GM23248 (cell line): Measurements from ENCODE around the gene TEX51. TPM values are rescaled to one million over a fixed set of nuclear protein-coding genes. Genes with fewer than 3 reads are reported as not detected.

ENCODE experiments used
- DNase-seq: peaks from one replicate; pipeline ENCODE4 v3.0.0-alpha.2; 2015
- H2AFZ ChIP-seq: fragments of 200-600 bp; sonication (generic); 2 replicates; pipeline ENCODE4 v1.6.1; 2016; ENCODE audit warnings: antibody characterized with exemption
- H3F3A ChIP-seq: fragments of 200-600 bp; sonication (generic); 2 replicates; pipeline ENCODE4 v1.6.1; 2016; ENCODE audit warnings: mild to moderate bottlenecking, antibody characterized with exemption, mixed run types; ENCODE audit not compliant: insufficient read depth
- H3K27ac ChIP-seq: fragments of 200-600 bp; sonication (generic); 2 replicates; pipeline ENCODE4 v1.5.1; 2016; ENCODE audit warnings: mild to moderate bottlenecking
- H3K27me3 ChIP-seq: fragments of 200-600 bp; sonication (generic); replicated peaks from 2 replicates; pipeline ENCODE4 v1.6.1; 2016; ENCODE audit warnings: mild to moderate bottlenecking; ENCODE audit not compliant: insufficient read depth
- H3K36me3 ChIP-seq: fragments of 200-600 bp; sonication (generic); 2 replicates; pipeline ENCODE4 v1.6.1; 2016; ENCODE audit warnings: low read depth, mild to moderate bottlenecking
- H3K4me1 ChIP-seq: fragments of 200-600 bp; sonication (generic); 2 replicates; pipeline ENCODE4 v1.6.1; 2016; ENCODE audit warnings: mild to moderate bottlenecking; ENCODE audit not compliant: insufficient read depth
- H3K4me2 ChIP-seq: fragments of 200-600 bp; sonication (generic); one replicate; pipeline ENCODE4 v1.6.1; 2016; ENCODE audit warnings: mild to moderate bottlenecking; ENCODE audit not compliant: unreplicated experiment
- H3K4me3 ChIP-seq: fragments of 200-600 bp; sonication (generic); 2 replicates; pipeline ENCODE4 v1.5.1; 2016; ENCODE audit warnings: mild to moderate bottlenecking
- H3K79me2 ChIP-seq: fragments of 200-600 bp; sonication (generic); 2 replicates; pipeline ENCODE4 v1.6.1; 2016; ENCODE audit warnings: mild to moderate bottlenecking; ENCODE audit not compliant: insufficient read depth
- H3K9ac ChIP-seq: fragments of 200-600 bp; sonication (generic); 2 replicates; pipeline ENCODE4 v1.6.1; 2016; ENCODE audit warnings: mild to moderate bottlenecking
- H3K9me2 ChIP-seq: fragments of 200-600 bp; sonication (generic); 2 replicates; pipeline ENCODE4 v1.6.1; 2016; ENCODE audit warnings: mixed run types, mild to moderate bottlenecking, moderate library complexity; ENCODE audit not compliant: insufficient read depth
- H3K9me3 ChIP-seq: fragments of 200-600 bp; sonication (generic); one replicate; pipeline ENCODE4 v1.6.1; 2017; ENCODE audit warnings: low read depth
- H4K20me1 ChIP-seq: fragments of 200-600 bp; sonication (generic); 2 replicates; pipeline ENCODE4 v1.6.0; 2016; ENCODE audit not compliant: insufficient read depth
- EZH2 ChIP-seq: fragments of 200-600 bp; sonication (generic); IDR thresholded peaks from 2 replicates; pipeline ENCODE4 v1.6.1; 2018; ENCODE audit warnings: antibody characterized with exemption, mild to moderate bottlenecking; ENCODE audit not compliant: insufficient read depth, poor library complexity, severe bottlenecking
- EZH2phosphoT487 ChIP-seq: fragments of 200-600 bp; sonication (generic); IDR thresholded peaks from 2 replicates; pipeline ENCODE4 v1.6.1; 2018; ENCODE audit warnings: antibody characterized with exemption, moderate library complexity, mild to moderate bottlenecking, low read depth; ENCODE audit not compliant: insufficient read depth
- WGBS, 2 experiments: methylation state at CpG; one replicate each; pipeline ENCODE4 v1.1.6; 2015 to 2017; ENCODE audit warnings: low lambda C conversion rate in 2 of 2, low coverage in 1 of 2; ENCODE audit errors: missing lambda C conversion rate in 2 of 2; 5-methylcytosine and 5-hydroxymethylcytosine counted together
- in situ Hi-C: fragments of 300-500 bp; cut with MboI; formaldehyde crosslinking; loops from 2 replicates; pipeline ENCODE4 v1.15.0; 2020
- polyA plus RNA-seq: library from polyadenylated mRNA; unstranded; fragments of >200 nt; fragmentation: Nextera tagmentation; extraction: Ambion mirVana; gene quantifications from 2 replicates; pipeline ENCODE4 v1.2.1, GENCODE V29; 2016
- total RNA-seq: library from RNA; depleted of rRNA; stranded (reverse); fragments of >200 nt; shearing (Covaris generic); gene quantifications from 2 replicates; pipeline ENCODE4 v1.2.3, GENCODE V29; 2014; rRNA removed

Gene TEX51
- total and polyA plus RNA-seq, 2 experiments from 2014 or later = not detected

DNA sequence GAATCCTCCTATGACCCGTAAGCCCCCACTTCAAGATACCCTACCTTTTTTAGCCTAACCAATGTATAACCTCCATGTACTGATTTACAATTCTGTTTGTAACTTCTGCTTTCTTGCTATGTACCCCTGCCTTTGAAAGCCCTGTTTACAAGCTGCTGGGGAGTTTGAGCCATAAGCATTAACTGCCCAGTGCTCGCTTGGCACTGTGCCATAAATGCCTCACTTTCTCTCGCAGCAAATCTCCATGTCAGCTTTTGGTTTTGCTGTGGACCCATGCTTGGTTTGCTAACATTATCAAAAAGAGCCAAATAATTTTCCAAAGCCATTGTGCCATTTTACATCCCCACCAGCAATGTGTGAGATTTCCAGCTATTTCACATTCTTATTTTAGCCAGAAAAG lies 51.8 kb downstream of the TEX51 start:
- TF ChIP-seq EZH2phosphoT487 = no peak
- TF ChIP-seq EZH2 = no peak
- Histone ChIP-seq H3K4me3 (no peak overlapping the region), H3K79me2 (no peaks in the 10 kb centered on the region), H3K27ac (no peak overlapping the region), H3K9me2 (no peaks in the 10 kb centered on the region), H3K36me3 (no peaks in the 10 kb centered on the region), H2AFZ (no peak overlapping the region), H3K4me2 (no peak overlapping the region), H4K20me1 (no peaks in the 10 kb centered on the region), H3K9ac (no peak overlapping the region), H3F3A (no peaks in the 10 kb centered on the region), H3K4me1 (no peaks in the 10 kb centered on the region), H3K9me3 (no peaks in the 10 kb centered on the region), H3K27me3 (peaks cover 18% of the 10 kb centered on the region)
- DNase-seq = no peak
- in situ Hi-C loops = no loop called here
- 17 to 20% methylated on average over 3 of the region's 3 CpGs for WGBS, 2 experiments

Other genes starting within 250 kb of the TEX51 start
- gene GYPC, start 242.7 kb upstream of the TEX51 start, total RNA-seq = 24.0 and 42.6 TPM in 2 replicates
- 45.8 and 48.2 TPM in 2 replicates for gene GYPC, start 242.7 kb upstream of the TEX51 start, polyA plus RNA-seq
- gene BIN1, start 208.3 kb downstream of the TEX51 start, total RNA-seq = 33.0 and 33.1 TPM in 2 replicates
- gene BIN1, start 208.3 kb downstream of the TEX51 start, polyA plus RNA-seq = 23.9 and 24.3 TPM in 2 replicates